ENCODE data around the gene SETDB1. TPM values are rescaled to one million over a fixed set of nuclear protein-coding genes. Genes with fewer than 3 reads are reported as not detected.

SETDB1 gene
- total and polyA plus RNA-seq, 11 donors = 12.5 to 28.0 (median 16.8) TPM

DNA sequence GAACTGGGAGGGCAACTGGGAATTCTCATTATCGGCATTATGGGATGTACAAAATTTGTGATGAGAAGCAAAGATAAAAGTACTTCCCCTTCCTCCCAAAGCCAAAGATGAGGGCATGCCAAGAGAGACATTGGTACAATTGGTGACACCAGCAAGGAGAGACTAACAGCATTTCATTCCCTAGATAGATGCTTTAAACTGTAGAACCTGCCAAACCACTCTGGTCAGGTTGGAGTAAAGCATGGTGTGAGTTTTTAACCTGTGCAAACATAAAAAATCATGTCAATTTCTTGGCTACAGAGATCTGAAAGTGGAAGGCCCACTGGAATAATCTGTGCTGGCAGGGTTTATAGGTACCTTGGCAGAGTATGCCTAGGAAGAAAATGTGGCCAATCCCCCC is 19.8 kb upstream of the SETDB1 start:
- ATAC-seq (no peak), DNase-seq (no peak)
- TF ChIP-seq, protein P1, sequence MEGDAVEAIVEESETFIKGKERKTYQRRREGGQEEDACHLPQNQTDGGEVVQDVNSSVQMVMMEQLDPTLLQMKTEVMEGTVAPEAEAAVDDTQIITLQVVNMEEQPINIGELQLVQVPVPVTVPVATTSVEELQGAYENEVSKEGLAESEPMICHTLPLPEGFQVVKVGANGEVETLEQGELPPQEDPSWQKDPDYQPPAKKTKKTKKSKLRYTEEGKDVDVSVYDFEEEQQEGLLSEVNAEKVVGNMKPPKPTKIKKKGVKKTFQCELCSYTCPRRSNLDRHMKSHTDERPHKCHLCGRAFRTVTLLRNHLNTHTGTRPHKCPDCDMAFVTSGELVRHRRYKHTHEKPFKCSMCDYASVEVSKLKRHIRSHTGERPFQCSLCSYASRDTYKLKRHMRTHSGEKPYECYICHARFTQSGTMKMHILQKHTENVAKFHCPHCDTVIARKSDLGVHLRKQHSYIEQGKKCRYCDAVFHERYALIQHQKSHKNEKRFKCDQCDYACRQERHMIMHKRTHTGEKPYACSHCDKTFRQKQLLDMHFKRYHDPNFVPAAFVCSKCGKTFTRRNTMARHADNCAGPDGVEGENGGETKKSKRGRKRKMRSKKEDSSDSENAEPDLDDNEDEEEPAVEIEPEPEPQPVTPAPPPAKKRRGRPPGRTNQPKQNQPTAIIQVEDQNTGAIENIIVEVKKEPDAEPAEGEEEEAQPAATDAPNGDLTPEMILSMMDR (IDR thresholded peaks at IDR 0.05) = no peak
- no peak for TF ChIP-seq POLR2A (IDR thresholded peaks at IDR 0.05)
- intact Hi-C loops (cut with DNase I) = no loop called here
- H3K9me3 ChIP-seq = no peaks in the 10 kb centered on the region
- no peak overlapping the region for H3K4me3 ChIP-seq
- no peak overlapping the region for H3K27ac ChIP-seq
- no peaks in the 10 kb centered on the region for H3K27me3 ChIP-seq
- 73 to 85% (median 82%) methylated on average over 1 of the region's 1 CpG for WGBS, 4 donors
- H3K36me3 ChIP-seq = no peaks in the 10 kb centered on the region
- H3K4me1 ChIP-seq = no peaks in the 10 kb centered on the region

DNA sequence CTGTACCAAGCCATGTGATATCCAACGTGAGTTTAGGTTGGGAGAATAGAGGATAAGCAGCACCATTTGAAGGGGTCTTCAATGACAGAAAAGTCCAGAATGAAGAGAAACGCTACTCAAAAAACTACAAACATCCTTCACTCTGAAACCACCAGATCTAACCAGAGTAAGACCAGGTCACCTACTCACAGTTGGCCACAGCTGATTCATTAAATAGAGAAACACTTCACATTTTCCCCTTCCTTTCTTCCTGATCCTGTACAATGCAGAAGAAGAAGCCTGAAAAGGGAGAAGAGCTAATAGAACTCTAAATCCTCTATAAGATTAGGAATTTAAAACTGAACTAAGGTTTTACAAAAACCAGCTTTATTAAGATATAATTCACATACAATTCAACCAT is 19.4 kb upstream of the SETDB1 start:
- H3K9me3 ChIP-seq = no peaks in the 10 kb centered on the region
- ATAC-seq = no peak
- intact Hi-C loops (cut with DNase I) = no loop called here
- H3K36me3 ChIP-seq = no peaks in the 10 kb centered on the region
- H3K4me3 ChIP-seq = no peak overlapping the region
- no peak for DNase-seq
- no peaks in the 10 kb centered on the region for H3K27me3 ChIP-seq
- H3K27ac ChIP-seq = no peak overlapping the region
- no peaks in the 10 kb centered on the region for H3K4me1 ChIP-seq
- 78 to 91% (median 83%) methylated on average over 2 of the region's 2 CpGs for WGBS, 4 donors
- TF ChIP-seq, protein P1 (IDR thresholded peaks at IDR 0.05) = no peak
- TF ChIP-seq POLR2A (IDR thresholded peaks at IDR 0.05) = no peak

DNA sequence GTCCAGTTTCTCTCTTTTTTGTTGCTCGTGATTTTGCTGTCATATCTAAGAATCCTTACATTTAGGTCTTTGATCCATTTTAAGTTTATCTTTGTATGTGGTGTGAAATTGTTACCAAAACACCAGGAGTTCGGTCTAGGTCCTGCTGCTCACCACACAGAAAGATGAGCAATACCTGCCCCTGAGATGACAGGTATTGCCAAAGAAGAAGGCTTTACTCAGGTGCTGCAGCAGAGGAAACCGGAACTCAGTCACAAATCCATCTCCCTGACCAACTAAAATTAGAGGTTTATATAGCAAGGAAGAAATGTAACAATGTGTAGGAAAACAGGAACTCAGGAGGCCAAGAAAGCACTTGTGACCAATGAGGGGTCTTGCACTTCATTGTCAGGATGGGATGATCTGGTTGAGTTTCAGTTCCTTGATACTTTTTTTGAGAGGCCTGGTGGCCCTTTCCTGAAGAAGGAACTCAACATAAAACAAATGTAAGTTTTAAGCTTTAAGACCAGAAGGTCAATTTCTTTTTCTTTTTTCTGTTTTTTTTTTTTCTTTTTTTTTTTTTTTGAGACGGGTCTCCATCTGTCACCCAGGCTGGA is 16.5 kb upstream of the SETDB1 start:
- DNase-seq = no peak
- H3K36me3 ChIP-seq = no peaks in the 10 kb centered on the region
- H3K9me3 ChIP-seq = no peaks in the 10 kb centered on the region
- no peak overlapping the region for H3K4me3 ChIP-seq
- no peaks in the 10 kb centered on the region for H3K27me3 ChIP-seq
- 85 to 95% (median 89%) methylated on average over 4 of the region's 4 CpGs for WGBS, 4 donors
- TF ChIP-seq, protein P1 (IDR thresholded peaks at IDR 0.05) = no peak
- TF ChIP-seq POLR2A (IDR thresholded peaks at IDR 0.05) = no peak
- no peaks in the 10 kb centered on the region for H3K4me1 ChIP-seq
- no peak for ATAC-seq
- no peak overlapping the region for H3K27ac ChIP-seq
- intact Hi-C loops (cut with DNase I) = no loop called here

DNA sequence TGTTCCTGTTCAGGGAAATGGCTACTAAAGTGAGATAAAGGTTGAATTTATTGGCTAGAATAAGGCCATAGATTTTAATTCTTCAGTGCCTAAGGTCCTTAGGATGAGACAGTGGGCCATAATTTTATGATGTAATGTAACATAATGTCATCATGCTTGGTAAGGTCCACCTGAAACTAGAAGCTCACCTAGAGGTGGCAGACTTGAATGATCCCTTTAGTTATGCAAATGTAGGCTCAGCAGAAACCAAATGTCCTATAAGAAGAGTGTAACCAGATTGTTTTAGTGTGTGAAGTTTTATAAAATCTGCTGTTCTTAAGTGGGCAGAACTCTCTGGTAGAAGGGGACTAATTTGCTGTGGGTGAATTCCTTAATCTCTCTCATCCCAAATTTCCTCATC is 13.5 kb upstream of the SETDB1 start:
- no peak for TF ChIP-seq POLR2A (IDR thresholded peaks at IDR 0.05)
- TF ChIP-seq, protein P1 (IDR thresholded peaks at IDR 0.05) = no peak
- H3K4me3 ChIP-seq = no peak overlapping the region
- H3K4me1 ChIP-seq = no peaks in the 10 kb centered on the region
- H3K36me3 ChIP-seq = no peaks in the 10 kb centered on the region
- intact Hi-C loops (cut with DNase I) = no loop called here
- DNase-seq (no peak), ATAC-seq (no peak)
- no peaks in the 10 kb centered on the region for H3K27me3 ChIP-seq
- H3K9me3 ChIP-seq = no peaks in the 10 kb centered on the region
- H3K27ac ChIP-seq = no peak overlapping the region
